Endometrial microvascular endothelial cells (primary cell): ENCODE measurements around the gene KIAA1549. TPM values are rescaled to one million over a fixed set of nuclear protein-coding genes. Genes with fewer than 3 reads are reported as not detected.
"Not testable (repeated sequence)": the region's sequence is repeated elsewhere in the genome, so short reads cannot be mapped to it uniquely, and the experiment has no call there.

ENCODE experiments used
- in situ Hi-C: cut with HindIII; loops from 2 replicates; pipeline ENCODE4 v1.10.0; 2017; ENCODE audit warnings: low sequenced_read_pairs, low pct_unique_long_range_greater_than_20kb; ENCODE audit errors: inconsistent ontology term
- total RNA-seq: library from RNA; depleted of rRNA; stranded (reverse); fragments of >200 nt; gene quantifications from one replicate; pipeline ENCODE4 v1.2.3, GENCODE V29; 2015; ENCODE audit errors: inconsistent ontology term

KIAA1549 gene
- total RNA-seq, 1 donor from 2014 or later, result 4.9 TPM

GRCh38 chr7:138978541-138979184, 2.5 kb downstream of the KIAA1549 start:
- in situ Hi-C loops, result no loop called here

DNA sequence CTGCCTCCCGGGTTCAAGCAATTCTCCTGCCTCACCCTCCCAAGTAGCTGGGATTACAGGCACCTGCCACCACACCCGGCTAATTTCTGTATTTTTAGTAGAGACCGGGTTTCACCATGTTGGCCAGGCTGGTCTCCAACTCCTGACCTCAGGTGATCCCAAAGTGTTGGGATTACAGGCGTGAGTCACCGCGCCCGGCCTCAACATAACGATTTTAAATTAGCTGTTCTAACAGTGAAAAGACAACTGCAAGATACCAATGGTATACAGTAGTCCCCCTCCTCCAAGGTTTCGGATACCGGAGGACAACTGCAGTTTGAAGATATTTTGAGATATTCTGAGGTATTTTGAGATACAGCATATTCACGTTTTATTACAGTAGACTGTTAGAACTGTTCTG, 5.0 kb downstream of the KIAA1549 start:
- in situ Hi-C loops, result not testable (repeated sequence)

DNA sequence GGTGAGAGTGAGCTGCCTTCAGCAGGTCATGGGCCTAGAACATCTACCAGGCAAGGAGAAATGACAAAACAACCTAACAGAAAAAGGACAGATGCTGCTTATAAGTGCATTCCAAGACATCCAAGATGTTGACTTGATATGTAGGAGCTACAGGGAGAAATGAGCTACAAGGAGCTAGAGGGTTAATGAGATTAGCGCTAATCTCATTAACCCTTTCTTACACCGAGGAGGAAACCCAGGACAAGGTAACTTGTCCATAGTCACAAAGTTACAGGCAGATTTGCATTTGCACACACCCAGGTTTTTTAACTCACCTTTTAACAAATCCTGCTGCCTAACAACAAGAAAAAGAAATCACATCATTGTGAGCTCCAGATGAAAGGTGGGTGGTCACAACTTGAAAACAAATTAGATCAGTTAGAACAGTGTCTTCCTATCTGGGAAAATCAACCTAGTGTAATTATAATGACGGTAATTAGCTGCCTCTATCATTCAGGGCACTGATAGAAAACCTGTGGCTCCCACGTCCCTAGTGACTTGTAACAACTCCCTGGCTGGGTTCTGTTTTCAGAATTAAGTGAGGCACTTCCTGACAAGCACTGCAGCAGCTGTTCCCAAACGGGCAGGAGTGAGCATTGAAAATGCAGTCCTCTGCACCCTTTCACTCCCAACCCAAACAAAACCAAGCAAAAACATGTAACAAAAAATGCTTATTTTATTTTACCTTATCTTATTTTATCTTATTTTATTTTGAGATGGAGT, 5.7 kb downstream of the KIAA1549 start:
- in situ Hi-C loops, result no loop called here

DNA sequence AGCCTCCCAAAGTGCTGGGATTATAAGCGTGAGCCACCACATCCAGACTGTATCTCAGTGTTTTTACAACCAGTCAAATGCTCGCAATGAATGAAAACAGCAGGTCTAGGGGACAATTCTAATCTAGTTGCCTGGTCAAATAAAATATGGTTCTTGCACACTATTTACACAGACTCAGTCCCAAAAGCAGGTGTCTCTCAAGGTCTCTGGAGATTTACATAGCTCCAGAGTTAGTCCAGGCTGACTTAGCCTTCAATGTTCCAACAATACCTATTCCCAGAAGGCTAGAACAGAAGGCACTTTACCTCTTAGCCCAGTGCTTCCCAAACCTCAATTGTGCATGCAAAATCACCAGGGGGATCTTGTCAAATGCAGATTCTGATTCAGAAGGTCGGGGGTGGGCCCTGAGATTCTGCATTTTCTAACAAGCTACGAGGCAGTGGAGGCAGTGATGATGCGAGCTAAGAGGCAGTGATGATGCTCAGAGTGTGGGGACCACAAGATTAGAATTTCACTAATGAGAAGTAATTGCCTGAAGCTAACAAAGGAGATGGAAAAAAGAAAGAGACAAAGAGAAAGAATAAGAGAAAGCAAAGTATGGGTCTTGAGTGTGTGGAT, 6.4 kb downstream of the KIAA1549 start:
- in situ Hi-C loops, result no loop called here

DNA sequence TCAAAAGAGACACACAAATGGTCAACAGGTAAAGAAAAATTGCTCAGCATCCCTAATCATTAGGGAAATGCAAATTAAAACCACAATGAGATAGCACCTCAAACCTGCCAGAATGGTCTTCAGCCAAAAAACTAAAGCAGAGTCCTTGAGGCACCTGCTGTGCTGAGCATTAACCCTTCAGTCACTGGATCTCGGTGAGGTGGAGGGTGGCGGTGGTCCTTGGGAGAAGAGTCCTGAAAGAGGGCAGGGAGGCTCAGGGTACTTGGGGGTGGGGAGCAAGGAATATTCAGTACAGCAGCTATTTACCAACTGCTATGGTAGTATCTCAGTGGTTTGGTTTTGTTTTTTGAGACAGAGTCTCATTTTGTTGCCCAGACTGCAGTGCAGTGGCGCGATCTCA, 7.1 kb downstream of the KIAA1549 start:
- in situ Hi-C loops, result no loop called here

DNA sequence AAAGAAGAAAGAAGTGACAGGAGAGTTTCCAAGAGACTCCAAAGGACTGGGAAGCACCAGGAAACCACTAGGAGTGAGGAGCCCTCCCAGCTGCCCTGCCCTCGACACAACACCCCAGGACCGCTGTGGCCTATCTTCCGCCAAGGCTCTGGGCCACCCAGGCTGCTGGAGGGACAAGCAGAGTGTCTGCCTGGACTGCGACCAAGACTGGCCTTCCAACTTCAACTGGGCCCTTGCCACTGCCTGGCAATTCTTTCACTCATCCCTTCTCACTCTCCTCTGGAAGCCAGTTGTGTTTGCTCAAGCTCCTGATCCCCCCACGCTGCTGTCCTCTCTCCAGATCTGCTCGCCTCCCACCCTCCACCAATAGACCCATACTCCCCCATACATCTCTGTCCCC, 10.2 kb downstream of the KIAA1549 start:
- in situ Hi-C loops, result no loop called here

- in situ Hi-C loops, result no loop called here
Observed at GRCh38 chr7:138970446-138970845, 10.7 kb downstream of the KIAA1549 start.

DNA sequence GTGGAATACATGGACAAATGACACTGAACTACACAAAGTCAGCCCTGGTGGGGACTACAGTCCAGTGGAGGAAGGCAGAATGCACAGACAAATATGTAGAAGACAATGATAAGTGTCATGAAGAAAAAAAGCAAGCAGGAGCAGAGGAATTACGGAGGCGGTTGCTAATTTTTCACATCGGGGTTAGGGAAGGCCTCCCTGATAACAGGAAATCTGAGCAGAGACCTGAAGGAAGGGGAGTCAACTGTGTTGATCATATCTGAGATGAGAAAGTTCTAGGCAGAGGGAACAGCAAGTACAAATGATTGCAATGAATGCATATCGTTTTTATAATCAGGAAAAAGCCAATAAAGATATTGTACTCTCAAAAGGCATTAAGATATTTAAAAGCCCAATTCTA, 14.0 kb downstream of the KIAA1549 start:
- in situ Hi-C loops, result no loop called here

- in situ Hi-C loops, result no loop called here
Observed at GRCh38 chr7:138964624-138965436, 16.4 kb downstream of the KIAA1549 start.

DNA sequence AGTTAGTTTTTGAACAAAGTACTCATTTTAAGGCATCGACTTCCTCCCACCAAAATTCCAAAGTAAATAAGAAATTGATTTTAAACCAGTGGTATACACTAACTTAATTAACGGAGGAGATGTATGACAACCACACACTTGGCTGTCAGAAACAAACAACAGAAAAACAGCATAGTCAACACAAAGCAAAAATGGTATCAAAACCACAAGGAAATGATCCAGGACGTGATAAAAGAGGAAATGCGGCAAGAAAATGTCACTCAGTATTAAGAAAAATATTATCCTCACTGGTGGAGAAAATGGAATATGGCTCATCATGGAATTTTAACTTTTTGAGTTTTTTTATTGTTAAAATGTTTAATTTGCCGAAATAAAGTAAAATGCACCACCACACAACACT, 17.5 kb downstream of the KIAA1549 start:
- in situ Hi-C loops, result no loop called here

DNA sequence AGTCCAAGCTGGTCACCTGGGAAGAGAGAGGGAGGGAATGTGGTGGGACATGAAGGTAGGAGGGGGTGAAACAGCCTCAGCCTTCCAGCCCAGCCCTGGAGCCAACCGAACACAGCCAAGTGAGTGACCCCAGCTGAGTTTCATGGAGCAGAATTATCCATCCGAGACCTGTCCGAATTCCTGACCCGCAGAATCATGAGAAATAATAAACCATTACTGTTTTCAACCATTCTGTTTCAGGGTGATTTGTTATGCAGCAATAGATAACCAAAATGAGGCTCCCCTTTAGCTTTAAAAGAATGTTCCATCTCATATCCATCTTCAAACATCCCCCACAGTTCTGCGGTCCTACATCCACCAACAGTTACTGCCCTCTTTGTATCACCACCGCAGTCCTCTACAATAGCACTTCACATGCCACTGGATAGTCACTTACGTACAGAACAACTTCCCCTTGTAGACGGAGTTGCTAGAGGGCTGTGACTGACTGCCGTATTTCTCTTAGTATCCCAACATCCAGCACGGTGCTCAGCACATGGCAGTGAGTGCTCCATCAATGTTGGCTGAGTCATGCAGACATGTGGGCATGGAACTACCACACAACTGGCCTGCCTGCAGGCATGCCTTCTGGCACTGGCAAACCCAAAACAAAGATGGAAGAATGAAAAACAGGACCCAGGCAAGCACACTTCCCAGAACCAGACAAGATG, 18.5 kb downstream of the KIAA1549 start:
- in situ Hi-C loops, result no loop called here

- in situ Hi-C loops, result no loop called here
Observed at GRCh38 chr7:138961159-138961558, 20.0 kb downstream of the KIAA1549 start.

DNA sequence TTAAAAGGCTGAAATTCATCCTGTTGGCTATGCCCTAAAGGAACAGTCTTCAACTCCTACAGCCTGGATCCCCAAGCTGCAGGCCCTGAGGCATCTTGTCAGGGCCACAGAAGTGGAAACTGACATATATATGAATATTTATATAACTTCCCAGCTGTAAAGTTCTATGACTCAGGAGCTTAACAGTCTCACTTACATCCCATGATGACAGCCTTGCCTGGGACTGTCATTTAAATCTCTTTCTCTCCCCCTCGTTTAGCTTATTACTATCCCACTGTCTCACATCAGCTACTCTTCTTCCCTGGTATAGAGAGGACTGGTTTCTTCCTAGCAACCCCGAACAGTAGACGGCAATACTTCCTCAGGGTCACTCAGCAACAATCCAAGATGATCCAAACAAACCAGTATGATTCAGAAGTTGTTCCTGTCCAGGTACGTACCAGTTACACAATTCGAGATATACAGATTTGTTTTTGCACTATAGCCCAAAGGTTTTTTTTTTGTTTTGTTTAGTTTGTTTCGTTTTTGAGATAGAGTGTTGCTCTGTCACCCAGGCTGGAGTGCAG, 22.7 kb downstream of the KIAA1549 start:
- in situ Hi-C loops, result no loop called here

DNA sequence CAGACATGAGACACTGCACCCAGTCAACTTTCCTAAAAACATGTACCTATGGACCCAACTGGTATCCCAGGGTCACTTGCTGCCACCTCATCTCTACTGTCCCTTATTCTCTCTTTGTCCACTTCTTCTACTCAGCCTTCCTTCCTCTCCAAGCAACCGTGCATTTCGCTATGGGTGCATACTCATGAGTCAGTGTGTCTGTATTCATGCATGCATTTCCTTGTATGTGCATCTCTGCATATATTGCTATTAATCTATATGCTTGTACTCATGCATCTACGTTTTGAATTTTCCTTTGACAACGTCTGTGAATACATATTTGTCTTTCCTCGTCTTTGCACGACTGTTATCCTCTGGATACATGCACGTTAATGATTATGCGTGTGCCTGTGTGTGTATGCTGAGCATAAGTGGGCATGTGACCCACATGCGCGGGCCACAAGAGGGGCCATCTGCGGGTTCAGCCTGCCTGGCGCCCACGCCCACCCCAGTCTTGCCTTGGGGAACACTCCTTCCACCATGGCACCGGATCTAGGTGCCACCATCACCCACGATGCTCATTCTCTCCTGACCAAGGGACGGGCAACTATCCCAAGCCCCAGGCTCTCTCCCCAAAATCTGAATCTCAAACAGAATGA, 23.3 kb downstream of the KIAA1549 start:
- in situ Hi-C loops, result no loop called here

DNA sequence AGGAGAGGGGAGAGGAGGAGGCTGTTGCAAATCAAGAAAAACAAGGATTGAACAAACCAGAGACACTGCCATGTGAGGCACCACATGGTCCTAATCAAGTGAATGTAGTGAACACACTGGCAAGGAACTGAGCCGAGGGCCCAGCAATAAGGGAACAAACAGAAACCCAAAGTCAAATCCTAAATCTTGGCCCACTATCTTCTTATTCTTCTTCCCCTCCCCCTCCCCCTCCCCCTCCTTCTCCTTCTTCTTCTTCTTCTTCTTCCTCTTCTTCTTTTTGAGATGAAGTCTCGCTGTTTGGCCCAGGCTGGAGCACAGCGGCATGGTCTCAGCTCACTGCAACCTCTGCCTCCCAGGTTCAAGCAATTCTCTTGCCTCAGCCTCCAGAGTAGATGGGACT, 24.0 kb downstream of the KIAA1549 start:
- in situ Hi-C loops, result no loop called here

- in situ Hi-C loops, result no loop called here
Observed at GRCh38 chr7:138954545-138955475, 26.4 kb downstream of the KIAA1549 start.

DNA sequence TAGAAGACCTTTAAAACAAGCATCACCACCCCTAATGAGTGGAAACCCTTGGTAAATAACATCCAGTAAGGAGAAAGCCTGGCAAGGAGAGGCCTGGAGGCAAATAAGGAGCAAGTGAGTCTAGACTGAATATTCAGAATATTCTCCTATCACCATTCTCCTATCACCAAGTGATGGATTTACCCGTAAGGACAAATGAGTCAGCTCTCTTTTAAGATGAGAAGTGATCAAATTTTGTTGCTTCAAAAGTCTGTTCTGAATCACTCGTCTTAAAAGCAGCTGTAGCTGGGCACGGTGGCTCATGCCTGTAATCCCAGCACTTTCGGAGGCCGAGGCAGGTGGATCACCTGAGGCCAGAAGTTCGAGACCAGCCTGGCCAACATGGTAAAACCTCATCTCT, 28.4 kb downstream of the KIAA1549 start:
- in situ Hi-C loops, result no loop called here
